IMR-90 (cell line): Measurements from ENCODE around the gene HGFAC. TPM values are rescaled to one million over a fixed set of nuclear protein-coding genes. Genes with fewer than 3 reads are reported as not detected.

Experiments
- ATAC-seq: fragments of 200-7000 bp; cut with Tn5 transposase; 2 replicates; pipeline ENCODE4 v1.9.1; 2020; ENCODE audit warnings: low read depth, mild to moderate bottlenecking, moderate library complexity
- BruUV-seq: library from RNA; stranded (reverse); fragments of 400-500 nt; replicated peaks from 2 replicates; lab custom pipeline; 2021; lab: Mats Ljungman, UMichigan
- CTCF ChIA-PET: fragments of 300-600 bp; formaldehyde crosslinking; extraction: SDS; loops from one replicate; lab custom pipeline; 2021; ENCODE audit warnings: antibody characterized with exemption; lab: Yijun Ruan, JAX
- POLR2A ChIA-PET: fragments of 300-600 bp; sonication (Branson Sonifier 250); formaldehyde crosslinking; loops from one replicate; lab custom pipeline; 2022; ENCODE audit warnings: antibody characterized with exemption; ENCODE audit not compliant: unreplicated experiment; lab: Charles Lee
- DNase-seq: peaks from one replicate; pipeline ENCODE4 v3.0.0; 2013
- H2AFZ ChIP-seq: replicated peaks from 2 replicates; pipeline ENCODE3; 2013; ENCODE audit warnings: low read length, mild to moderate bottlenecking; ENCODE audit not compliant: poor library complexity
- H2AK5ac ChIP-seq: 2 replicates; pipeline ENCODE4 v1.6.1; 2013; ENCODE audit warnings: low read depth, low read length, inconsistent platforms
- H2AK9ac ChIP-seq: replicated peaks from 2 replicates; pipeline ENCODE3; 2013; ENCODE audit warnings: mild to moderate bottlenecking, low read depth, low read length, moderate library complexity; ENCODE audit not compliant: poor library complexity
- H2BK120ac ChIP-seq: 2 replicates; pipeline ENCODE4 v1.6.1; 2013; ENCODE audit warnings: low read depth, low read length, inconsistent platforms
- H2BK15ac ChIP-seq: 3 replicates; pipeline ENCODE4 v1.6.1; 2013; ENCODE audit warnings: low read depth, low read length, inconsistent platforms
- H2BK20ac ChIP-seq: 2 replicates; pipeline ENCODE4 v1.6.1; 2013; ENCODE audit warnings: low read depth, mild to moderate bottlenecking, inconsistent platforms, low read length, moderate library complexity
- H2BK5ac ChIP-seq: 2 replicates; pipeline ENCODE4 v1.6.1; 2013; ENCODE audit warnings: mild to moderate bottlenecking, low read depth, low read length, inconsistent platforms; ENCODE audit not compliant: poor library complexity, severe bottlenecking
- H3K14ac ChIP-seq: replicated peaks from 2 replicates; pipeline ENCODE4 v1.6.1; 2013; ENCODE audit warnings: low read depth, low read length, inconsistent platforms
- H3K18ac ChIP-seq: 2 replicates; pipeline ENCODE4 v1.6.1; 2013; ENCODE audit warnings: low read depth, low read length, control low read depth
- H3K23ac ChIP-seq: 2 replicates; pipeline ENCODE4 v1.6.1; 2013; ENCODE audit warnings: low read depth, low read length, inconsistent platforms
- H3K27ac ChIP-seq: 2 replicates; pipeline ENCODE4 v1.5.1; 2013; ENCODE audit warnings: mild to moderate bottlenecking, control low read depth, low read length; ENCODE audit not compliant: insufficient read depth
- H3K27me3 ChIP-seq: 2 replicates; pipeline ENCODE4 v1.6.1; 2013; ENCODE audit warnings: low read length; ENCODE audit not compliant: control insufficient read depth, insufficient read depth
- H3K36me3 ChIP-seq: 2 replicates; pipeline ENCODE4 v1.6.1; 2013; ENCODE audit warnings: low read length, mixed read lengths; ENCODE audit not compliant: control insufficient read depth, insufficient read depth
- H3K4ac ChIP-seq: 2 replicates; pipeline ENCODE4 v1.6.1; 2013; ENCODE audit warnings: low read depth, low read length, inconsistent platforms
- H3K4me1 ChIP-seq: 2 replicates; pipeline ENCODE4 v1.6.1; 2013; ENCODE audit warnings: low read length, mixed read lengths; ENCODE audit not compliant: control insufficient read depth, insufficient read depth
- H3K4me2 ChIP-seq: 2 replicates; pipeline ENCODE4 v1.6.1; 2013; ENCODE audit warnings: low read depth, mild to moderate bottlenecking, control low read depth, low read length, moderate library complexity
- H3K4me3 ChIP-seq: 2 replicates; pipeline ENCODE4 v1.5.1; 2013; ENCODE audit warnings: low read depth, mild to moderate bottlenecking, control low read depth, low read length, moderate library complexity; ENCODE audit not compliant: insufficient read depth
- H3K56ac ChIP-seq: 2 replicates; pipeline ENCODE4 v1.6.1; 2013; ENCODE audit warnings: low read length, inconsistent platforms; ENCODE audit not compliant: insufficient read depth; ENCODE audit errors: extremely low read depth
- H3K79me1 ChIP-seq, 2 experiments: 2 replicates each; pipeline ENCODE4 v1.6.1; 2013; ENCODE audit warnings: low read length in 2 of 2, inconsistent platforms in 1 of 2, low read depth in 1 of 2
- H3K9ac ChIP-seq: 2 replicates; pipeline ENCODE4 v1.6.1; 2013; ENCODE audit warnings: low read depth, low read length, control low read depth
- H3K9me1 ChIP-seq: 2 replicates; pipeline ENCODE4 v1.6.1; 2013; ENCODE audit warnings: low read length, inconsistent platforms; ENCODE audit not compliant: insufficient read depth
- H3K9me3 ChIP-seq: 2 replicates; pipeline ENCODE4 v1.6.1; 2013; ENCODE audit warnings: low read length; ENCODE audit not compliant: control insufficient read depth, insufficient read depth
- H4K20me1 ChIP-seq: 2 replicates; pipeline ENCODE4 v1.6.1; 2013; ENCODE audit warnings: low read length, inconsistent platforms; ENCODE audit not compliant: insufficient read depth
- H4K5ac ChIP-seq: 2 replicates; pipeline ENCODE4 v1.6.1; 2013; ENCODE audit warnings: mild to moderate bottlenecking, low read depth, low read length, control low read depth
- H4K8ac ChIP-seq, 2 experiments: 2 replicates each; pipeline ENCODE4 v1.6.1; 2013; ENCODE audit warnings: low read depth in 2 of 2, low read length in 2 of 2, control low read depth in 1 of 2, inconsistent platforms in 1 of 2
- H4K91ac ChIP-seq: 2 replicates; pipeline ENCODE4 v1.6.1; 2013; ENCODE audit warnings: low read depth, low read length, inconsistent platforms; ENCODE audit not compliant: insufficient read depth
- BHLHE40 ChIP-seq: fragments of 150-350 bp; IDR thresholded peaks from 2 replicates; pipeline ENCODE4 v1.6.1; 2016; ENCODE audit warnings: mild to moderate bottlenecking, low read depth, low read length
- CEBPB ChIP-seq: IDR thresholded peaks from 2 replicates; pipeline ENCODE4 v1.6.1; 2012; ENCODE audit warnings: low read depth, low read length, improper control_type of control experiment
- CTCF ChIP-seq: conservative IDR thresholded peaks from 2 replicates; pipeline ENCODE4 v1.5.1; 2012; ENCODE audit warnings: mild to moderate bottlenecking, low read depth, low read length, improper control_type of control experiment
- MAFK ChIP-seq: IDR thresholded peaks from 2 replicates; pipeline ENCODE4 v1.6.1; 2012; ENCODE audit warnings: low read depth, low read length, improper control_type of control experiment
- MAZ ChIP-seq: IDR thresholded peaks from 2 replicates; pipeline ENCODE4 v1.6.1; 2012; ENCODE audit warnings: low read depth, mild to moderate bottlenecking, low read length, improper control_type of control experiment, moderate library complexity, borderline replicate concordance
- MXI1 ChIP-seq: IDR thresholded peaks from 2 replicates; pipeline ENCODE4 v1.6.1; 2012; ENCODE audit warnings: low read depth, mild to moderate bottlenecking, low read length, moderate library complexity, borderline replicate concordance
- NFE2L2 ChIP-seq: fragments of 150-350 bp; IDR thresholded peaks from 2 replicates; pipeline ENCODE4 v1.6.1; 2016; ENCODE audit warnings: low read depth, mild to moderate bottlenecking, low read length
- POLR2A ChIP-seq: IDR thresholded peaks from 2 replicates; pipeline ENCODE4 v1.6.1; 2012; ENCODE audit warnings: mild to moderate bottlenecking, low read depth, low read length
- RAD21 ChIP-seq: IDR thresholded peaks from 2 replicates; pipeline ENCODE4 v1.6.1; 2012; ENCODE audit warnings: low read length, improper control_type of control experiment
- RCOR1 ChIP-seq: IDR thresholded peaks from 2 replicates; pipeline ENCODE4 v1.6.1; 2012; ENCODE audit warnings: mild to moderate bottlenecking, low read length, improper control_type of control experiment; ENCODE audit not compliant: insufficient replicate concordance
- RFX5 ChIP-seq: IDR thresholded peaks from 2 replicates; pipeline ENCODE4 v1.8.0; 2012; ENCODE audit warnings: low read depth, mild to moderate bottlenecking, low read length, moderate library complexity
- SMC3 ChIP-seq: fragments of 150-350 bp; IDR thresholded peaks from 2 replicates; pipeline ENCODE4 v1.6.1; 2016; ENCODE audit warnings: low read depth, mild to moderate bottlenecking, antibody characterized with exemption, low read length, moderate library complexity
- USF2 ChIP-seq: fragments of 150-350 bp; IDR thresholded peaks from 2 replicates; pipeline ENCODE4 v1.6.1; 2017; ENCODE audit warnings: mild to moderate bottlenecking, antibody characterized with exemption, low read length, low read depth
- WGBS, 2 experiments: methylation state at CpG; one replicate each; pipeline versions ENCODE4 v1.1.5 to v1.1.7; 2013; ENCODE audit warnings: missing lambda C conversion rate in 2 of 2; ENCODE audit not compliant: insufficient read length in 1 of 2; ENCODE audit errors: extremely low coverage in 2 of 2; 5-methylcytosine and 5-hydroxymethylcytosine counted together
- dilution Hi-C: fragments of 300-500 bp; cut with HindIII; formaldehyde crosslinking; loops from one replicate; pipeline ENCODE4 v1.14.3; 2018; ENCODE audit warnings: low sequenced_read_pairs; ENCODE audit not compliant: unreplicated experiment
- in situ Hi-C: fragments of 300-500 bp; cut with MboI; formaldehyde crosslinking; loops from 3 replicates; pipeline ENCODE4 v1.14.3; 2019; ENCODE audit warnings: low sequenced_read_pairs, inconsistent platforms, mixed read lengths
- intact Hi-C: fragments of 100-400 bp; cut with micrococcal nuclease; formaldehyde crosslinking; loops from 2 replicates; pipeline ENCODE4 v1.10.0; 2022
- polyA plus RNA-seq, 3 experiments: library from polyadenylated mRNA; depleted of rRNA; stranded (reverse); fragments of >200 nt; gene quantifications; 2 replicates each; pipeline ENCODE4 v1.2.3, GENCODE V29; 2012; ENCODE audit warnings: low replicate concordance in 1 of 3
- total RNA-seq: library from RNA; depleted of rRNA; stranded (reverse); fragments of >200 nt; gene quantifications from 2 replicates; pipeline ENCODE4 v1.2.3, GENCODE V29; 2012

The HGFAC gene
- total and polyA plus RNA-seq, 2 of the 4 experiments (the other 2 are of a cell fraction): 0.05 TPM; not detected in 1

- no peak for TF ChIP-seq RCOR1
Measured at GRCh38 chr4:3414421-3415279, 27.1 kb upstream of the HGFAC start (continued).

- Histone ChIP-seq H2AK5ac (no peak overlapping the region), H2BK20ac (no peak overlapping the region), H3K36me3 (peaks cover 22% of the 10 kb centered on the region), H2AK9ac (peak overlapping the region; percentile 37), H2BK5ac (no peak overlapping the region), H3K56ac (no peak overlapping the region), H3K18ac (no peak overlapping the region), H2AFZ (no peak overlapping the region), H4K8ac (no peak overlapping the region), H4K20me1 (peaks cover 4% of the 10 kb centered on the region), H3K4me1 (no peaks in the 10 kb centered on the region), H3K27me3 (no peaks in the 10 kb centered on the region), H3K9ac (no peak overlapping the region), H3K4ac (no peak overlapping the region), H4K91ac (no peak overlapping the region), H3K4me3 (no peak overlapping the region), H4K5ac (no peak overlapping the region), H3K79me1 (peaks cover 7 to 13% of the 10 kb centered on the region in 2 experiments; a peak in 3 of 4 replicates), H3K14ac (no peak overlapping the region), H3K27ac (no peak overlapping the region), H3K9me1 (peaks cover 11% of the 10 kb centered on the region; the same call in 1 of the 2 replicates), H3K9me3 (no peaks in the 10 kb centered on the region), H3K4me2 (no peak overlapping the region), H2BK15ac (no peak overlapping the region), H2BK120ac (no peak overlapping the region), H3K23ac (no peak overlapping the region)
- WGBS, 2 experiments: 82% methylated on average over 23 of the region's 33 CpGs; no CpG with 5 or more reads in 1 of the 2 experiments
- intact Hi-C loops: no loop called here
- ATAC-seq: no peak
- in situ Hi-C loops: no loop called here
- ChIA-PET POLR2A (no interaction called here), CTCF (interaction anchor here (0.7 kb wide), 1 partner anchor 38 kb away, joined by 3 read pairs; no protein-coding TSS in a partner anchor)
- BruUV-seq: no TSS peak
- no peak for DNase-seq
- TF ChIP-seq RAD21 (no peak), MAZ (no peak), CEBPB (no peak), POLR2A (no peak), USF2 (no peak), BHLHE40 (no peak), RFX5 (no peak), NFE2L2 (no peak), MAFK (no peak), MXI1 (no peak), CTCF (no peak), RCOR1 (no peak), SMC3 (no peak)
- dilution Hi-C loops: no loop called here
Measured at GRCh38 chr4:3415471-3416141, 26.2 kb upstream of the HGFAC start.
